C4-2B (cell line): ENCODE results near the gene TCFL5.

Experiments
- CTCF ChIP-seq: fragments of 450-650 bp; conservative IDR thresholded peaks from 2 replicates; pipeline ENCODE4 v1.5.1; 2017; ENCODE audit warnings: mild to moderate bottlenecking
- ZFX ChIP-seq: fragments of 450-650 bp; IDR thresholded peaks from 2 replicates; pipeline ENCODE4 v1.6.1; 2017

GRCh38 chr20:62802026-62802712, 59.5 kb downstream of the TCFL5 start:
- TF ChIP-seq CTCF, result no peak
- no peak for TF ChIP-seq ZFX
